Stomach (tissue), 9 donors: ENCODE data around the gene CORO2B. TPM values are rescaled to one million over a fixed set of nuclear protein-coding genes. Genes with fewer than 3 reads are reported as not detected.
"Not testable (repeated sequence)": the region's sequence is repeated elsewhere in the genome, so short reads cannot be mapped to it uniquely, and the experiment has no call there.

Experiments used
- DNase-seq, 2 donors: peaks; one replicate each; pipeline versions ENCODE4 v3.0.0 to v3.0.0-alpha.2; 2013 to 2019
- H3K27ac ChIP-seq, 5 donors: fragments of 200-600 bp in 4 of 5; sonication (generic) in 4 of 5; one replicate each; pipeline ENCODE4 v1.5.1; 2013 to 2019; ENCODE audit warnings: mild to moderate bottlenecking in 1 of 5, moderate library complexity in 1 of 5
- H3K27me3 ChIP-seq, 3 donors: fragments of 200-600 bp; sonication (generic); one replicate each; pipeline ENCODE4 v1.5.1; 2017 to 2019; ENCODE audit warnings: mixed run types in 1 of 3
- H3K36me3 ChIP-seq, 4 donors: fragments of 200-600 bp; sonication (generic); 1 replicate in 3 of 4; 2 replicates in 1 of 4; pipeline ENCODE4 v1.5.1; 2016 to 2019
- H3K4me1 ChIP-seq, 4 donors: fragments of 200-600 bp; sonication (generic); one replicate each; pipeline ENCODE4 v1.5.1; 2016 to 2019
- H3K4me3 ChIP-seq, 4 donors: fragments of 200-600 bp; sonication (generic) in 3 of 4; one replicate each; pipeline ENCODE4 v1.5.1; 2016 to 2019; ENCODE audit warnings: mild to moderate bottlenecking in 1 of 4
- H3K9me3 ChIP-seq, 4 donors: fragments of 200-600 bp; sonication (generic); one replicate each; pipeline ENCODE4 v1.5.1; 2016 to 2019
- CTCF ChIP-seq, 7 experiments: fragments of 450-650 bp in 4 of 7; fragments of 200-600 bp in 3 of 7; sonication (generic) in 3 of 7; IDR thresholded peaks; one replicate each; pipeline ENCODE4 v1.5.1; 2016 to 2019; ENCODE audit warnings: antibody characterized with exemption in 7 of 7, control low read depth in 2 of 7, mild to moderate bottlenecking in 1 of 7
- EP300 ChIP-seq: sonication (generic); formaldehyde crosslinking; IDR thresholded peaks from one replicate; pipeline ENCODE4 v1.6.1; 2017; ENCODE audit warnings: antibody characterized with exemption
- POLR2A ChIP-seq, 4 donors: fragments of 450-650 bp; IDR thresholded peaks; one replicate each; pipeline ENCODE4 v1.6.1; 2016; ENCODE audit warnings: antibody characterized with exemption in 4 of 4, control low read depth in 2 of 4, mild to moderate bottlenecking in 1 of 4, moderate library complexity in 1 of 4
- POLR2AphosphoS5 ChIP-seq, 3 donors: sonication (generic); formaldehyde crosslinking; IDR thresholded peaks; one replicate each; pipeline ENCODE4 v1.6.1; 2016; ENCODE audit warnings: antibody characterized with exemption in 3 of 3
- WGBS, 5 donors: extraction: QIAGEN DNeasy Blood & Tissue Kit in 3 of 5; methylation state at CpG; one replicate each; pipeline versions ENCODE4 v1.1.5 to v1.1.7; 2013 to 2018; 5-methylcytosine and 5-hydroxymethylcytosine counted together
- intact Hi-C: fragments of 100-400 bp; cut with DNase I; formaldehyde crosslinking; loops from one replicate; pipeline ENCODE4 v1.15.1; 2023; ENCODE audit warnings: low total_unique reads
- polyA plus RNA-seq, 3 donors: library from polyadenylated mRNA; stranded (reverse); fragments of 200-250 nt; gene quantifications; one replicate each; pipeline ENCODE4 v1.2.3, GENCODE V29; 2013
- total RNA-seq, 5 donors: library from RNA; depleted of rRNA; stranded (reverse); fragments of >200 nt; gene quantifications; one replicate each; pipeline versions ENCODE4 v1.1.0 to v1.2.3, GENCODE V29; 2014 to 2016
- donor health status: healthy with polysubstance abuse.
- donor health status: Bipolar disorder and iron deficiency.
- donor health status: healthy.

Gene CORO2B
- total and polyA plus RNA-seq, 8 donors, result 0.89 to 3.7 (median 2.3) TPM; not detected in 1

- 74 to 87% (median 84%) methylated on average over 3 of the region's 3 CpGs for WGBS, 5 donors
- TF ChIP-seq POLR2AphosphoS5 (IDR thresholded peaks at IDR 0.05) (no peak), EP300 (no peak), CTCF (IDR thresholded peaks at IDR 0.05) (no peak), POLR2A (IDR thresholded peaks at IDR 0.05) (no peak)
- intact Hi-C loops, result no loop called here
- Histone ChIP-seq H3K27me3 (no peaks in the 10 kb centered on the region), H3K4me1 (peaks cover 0 to 6% (median under 1%) of the 10 kb centered on the region in 4 donors), H3K36me3 (no peaks in the 10 kb centered on the region), H3K27ac (no peak overlapping the region), H3K4me3 (no peak overlapping the region), H3K9me3 (no peaks in the 10 kb centered on the region)
- DNase-seq, result no peak
These were observed 100.4 kb downstream of the CORO2B start for GRCh38 chr15:68679161-68679560.

GRCh38 chr15:68679961-68680371 lies 101.2 kb downstream of the CORO2B start:
- Histone ChIP-seq H3K27ac (no peak overlapping the region), H3K27me3 (no peaks in the 10 kb centered on the region), H3K36me3 (no peaks in the 10 kb centered on the region), H3K9me3 (no peaks in the 10 kb centered on the region), H3K4me1 (no peaks in the 10 kb centered on the region), H3K4me3 (no peak overlapping the region)
- no peak for TF ChIP-seq POLR2A (IDR thresholded peaks at IDR 0.05)
- no peak for TF ChIP-seq EP300
- no peak for TF ChIP-seq POLR2AphosphoS5 (IDR thresholded peaks at IDR 0.05)
- TF ChIP-seq CTCF (IDR thresholded peaks at IDR 0.05), result no peak
- no peak for DNase-seq
- intact Hi-C loops, result no loop called here
- 89 to 97% (median 93%) methylated on average over 4 of the region's 4 CpGs for WGBS, 5 donors

GRCh38 chr15:68680756-68681155 lies 102.0 kb downstream of the CORO2B start:
- 88 to 95% (median 91%) methylated on average over 10 of the region's 10 CpGs for WGBS, 5 donors
- H3K27me3 ChIP-seq, DNase-seq, H3K36me3 ChIP-seq, H3K4me1 ChIP-seq, H3K27ac ChIP-seq, intact Hi-C loops, H3K9me3 ChIP-seq, H3K4me3 ChIP-seq: not testable (repeated sequence)

GRCh38 chr15:68681836-68682235 lies 103.0 kb downstream of the CORO2B start:
- Histone ChIP-seq H3K27me3 (no peaks in the 10 kb centered on the region), H3K9me3 (no peaks in the 10 kb centered on the region), H3K4me1 (no peaks in the 10 kb centered on the region), H3K36me3 (no peaks in the 10 kb centered on the region), H3K27ac (no peak overlapping the region), H3K4me3 (no peak overlapping the region)
- no peak for DNase-seq
- WGBS, 5 donors, result 38 to 75% (median 46%) methylated on average over 2 of the region's 2 CpGs
- TF ChIP-seq POLR2AphosphoS5 (IDR thresholded peaks at IDR 0.05), result no peak
- TF ChIP-seq CTCF (IDR thresholded peaks at IDR 0.05), result no peak
- no peak for TF ChIP-seq EP300
- TF ChIP-seq POLR2A (IDR thresholded peaks at IDR 0.05), result no peak
- intact Hi-C loops, result no loop called here

GRCh38 chr15:68682330-68682729 lies 103.5 kb downstream of the CORO2B start:
- no peak for TF ChIP-seq POLR2A (IDR thresholded peaks at IDR 0.05)
- no peak overlapping the region for H3K27ac ChIP-seq
- no peak overlapping the region for H3K4me3 ChIP-seq
- 35 to 56% (median 51%) methylated on average over 5 of the region's 5 CpGs for WGBS, 5 donors
- intact Hi-C loops, result no loop called here
- no peaks in the 10 kb centered on the region for H3K9me3 ChIP-seq
- no peaks in the 10 kb centered on the region for H3K27me3 ChIP-seq
- no peak for DNase-seq
- no peaks in the 10 kb centered on the region for H3K36me3 ChIP-seq
- no peaks in the 10 kb centered on the region for H3K4me1 ChIP-seq
